T47D (cell line): ENCODE data around the gene UBL5.
A peak's percentile ranks its signal among the peaks of the same experiment; 100 is the strongest.
"Not testable (repeated sequence)": the region's sequence is repeated elsewhere in the genome, so short reads cannot be mapped to it uniquely, and the experiment has no call there.

Experiments used
- DNase-seq, 2 experiments: peaks; one replicate each; pipeline versions ENCODE4 v3.0.0 to v3.0.0-alpha.2; 2011 to 2012; ENCODE audit warnings: low read depth in 1 of 2, low spot score in 1 of 2
- JUND ChIP-seq: IDR thresholded peaks from 2 replicates; pipeline ENCODE4 v1.6.1; 2012; ENCODE audit warnings: low read depth
- in situ Hi-C: cut with HindIII; loops from 2 replicates; pipeline ENCODE4 v1.10.0; 2016; ENCODE audit warnings: low sequenced_read_pairs, low pct_unique_long_range_greater_than_20kb

UBL5 gene

DNA sequence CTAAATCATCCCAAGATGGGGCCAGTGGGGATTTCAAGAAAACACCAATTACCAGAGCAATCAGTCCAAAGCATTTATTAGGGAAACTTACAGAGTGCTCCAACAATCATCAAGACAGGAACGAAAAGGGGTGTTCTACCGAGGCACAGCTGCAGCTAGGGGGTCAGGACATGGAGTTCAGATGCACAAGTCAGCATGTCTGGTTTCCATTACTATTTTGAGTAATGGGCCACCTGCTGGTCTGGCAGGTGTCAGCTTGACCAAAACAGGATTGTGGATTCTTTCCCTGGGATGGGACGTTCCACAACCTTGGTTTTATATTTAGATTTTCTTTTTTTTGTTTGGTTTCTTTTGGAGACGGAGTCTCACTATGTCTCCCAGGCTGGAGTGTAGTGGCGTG, 3.9 kb upstream of the UBL5 start:
- in situ Hi-C loops, result no loop called here
- no peak for DNase-seq
- no peak for TF ChIP-seq JUND

DNA sequence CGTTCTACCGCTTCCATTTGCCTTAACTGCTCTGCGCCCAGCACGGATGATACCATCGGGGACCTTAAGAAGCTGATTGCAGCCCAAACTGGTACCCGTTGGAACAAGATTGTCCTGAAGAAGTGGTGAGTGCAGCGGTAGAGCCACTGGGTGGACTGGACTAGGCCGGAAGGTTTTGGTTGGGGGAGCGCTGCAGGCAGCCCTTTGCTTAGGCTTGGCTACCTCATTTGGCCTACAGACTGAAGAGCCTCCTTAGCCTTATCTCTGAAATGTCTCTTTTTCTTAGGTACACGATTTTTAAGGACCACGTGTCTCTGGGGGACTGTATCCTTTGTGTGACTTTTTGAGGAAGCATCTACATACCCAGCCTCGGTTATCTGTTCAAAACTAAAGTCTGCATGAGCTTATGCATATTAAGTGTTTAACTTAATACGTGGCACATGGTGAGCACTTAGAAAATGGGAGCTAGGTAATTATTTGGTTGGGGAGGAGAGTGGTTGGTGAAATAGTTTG, 889 bp downstream of the UBL5 start:
- no peak for DNase-seq
- no peak for TF ChIP-seq JUND
- in situ Hi-C loops, result no loop called here

- in situ Hi-C loops, result no loop called here
- DNase-seq, result no peak
- TF ChIP-seq JUND, result no peak
These were observed 6.6 kb downstream of the UBL5 start for GRCh38 chr19:9834307-9834725.

- peak; percentile 95 to 98 for DNase-seq
- in situ Hi-C loops, result no loop called here
- TF ChIP-seq JUND, result no peak
These were observed 7.2 kb downstream of the UBL5 start, which contains the start of gene PIN1 for GRCh38 chr19:9834726-9835506. Gene PIN1 (plus strand): TSS chr19:9835318. CDS start chr19:9835345, 27 bp downstream.

- TF ChIP-seq JUND, result no peak
- in situ Hi-C loops, result no loop called here
- DNase-seq, result no peak
These were observed 7.8 kb downstream of the UBL5 start for GRCh38 chr19:9835507-9835949.

GRCh38 chr19:9836021-9836420, 8.3 kb downstream of the UBL5 start:
- no peak for TF ChIP-seq JUND
- peak in 1 of 2 experiments; percentile 39 for DNase-seq
- in situ Hi-C loops, result no loop called here

DNA sequence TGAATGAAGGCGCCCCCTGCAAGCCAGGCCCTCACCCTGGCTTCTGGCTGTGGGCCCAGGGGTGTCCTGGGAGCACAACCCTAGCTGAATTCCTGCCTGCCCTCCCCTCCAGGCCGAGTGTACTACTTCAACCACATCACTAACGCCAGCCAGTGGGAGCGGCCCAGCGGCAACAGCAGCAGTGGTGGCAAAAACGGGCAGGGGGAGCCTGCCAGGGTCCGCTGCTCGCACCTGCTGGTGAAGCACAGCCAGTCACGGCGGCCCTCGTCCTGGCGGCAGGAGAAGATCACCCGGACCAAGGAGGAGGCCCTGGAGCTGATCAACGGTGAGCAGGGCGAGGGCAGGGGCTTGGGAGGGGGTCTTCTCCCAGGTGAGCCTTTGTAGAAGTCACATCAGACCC, 10.6 kb downstream of the UBL5 start:
- no peak for TF ChIP-seq JUND
- no peak for DNase-seq
- in situ Hi-C loops, result no loop called here

DNA sequence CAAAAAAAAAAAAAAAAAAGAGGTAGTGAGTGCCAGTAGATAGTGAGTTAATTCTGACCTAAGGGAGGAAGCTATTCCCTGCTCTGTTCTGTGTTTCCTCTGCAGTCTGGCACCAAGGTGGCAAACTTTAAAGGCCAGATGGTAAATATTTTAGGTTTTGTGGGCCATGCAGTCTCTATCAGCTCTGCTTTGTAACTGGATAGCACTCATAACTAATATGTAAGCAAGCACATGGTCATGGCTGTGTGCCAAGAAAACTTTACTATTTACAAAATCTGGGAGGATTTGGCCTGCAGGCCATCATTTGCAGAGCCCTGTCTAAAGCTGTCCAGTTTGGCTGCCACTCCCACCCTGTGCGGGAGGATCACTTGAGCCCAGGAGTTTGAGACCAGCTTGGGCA, 11.7 kb downstream of the UBL5 start:
- no peak for TF ChIP-seq JUND
- in situ Hi-C loops, result no loop called here
- DNase-seq, result no peak

- TF ChIP-seq JUND, result no peak
- in situ Hi-C loops, result no loop called here
- no peak for DNase-seq
These were observed 15.3 kb downstream of the UBL5 start for GRCh38 chr19:9842834-9843625.

DNA sequence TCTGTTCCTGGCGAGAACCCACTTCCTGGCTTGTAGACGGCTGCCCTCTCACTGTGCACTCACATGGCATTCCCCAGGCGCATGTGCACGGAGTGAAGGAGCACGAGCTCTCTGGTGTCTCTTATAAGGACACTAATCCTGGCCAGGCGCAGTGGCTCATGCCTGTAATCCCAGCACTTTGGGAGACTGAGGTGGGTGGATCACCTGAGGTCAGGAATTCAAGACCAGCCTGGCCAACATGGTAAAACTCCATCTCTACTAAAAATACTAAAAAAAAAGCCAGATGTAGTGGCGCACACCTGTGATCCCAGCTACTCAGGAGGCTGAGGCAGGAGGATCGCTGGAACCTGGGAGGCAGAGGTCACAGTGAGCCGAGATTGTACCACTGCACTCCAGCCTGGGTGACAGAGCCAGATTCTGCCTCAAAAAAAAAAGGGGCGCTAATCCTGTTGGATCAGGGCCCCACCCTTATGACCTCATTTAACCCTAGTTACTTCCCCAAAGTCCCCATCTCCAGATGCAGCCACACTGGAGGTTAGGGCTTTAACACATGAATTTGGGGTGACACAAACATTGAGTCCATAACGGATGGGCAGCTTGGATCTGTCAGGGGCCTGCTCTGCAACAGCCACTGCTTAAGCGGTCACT, 16.0 kb downstream of the UBL5 start:
- DNase-seq, in situ Hi-C loops: not testable (repeated sequence)

DNA sequence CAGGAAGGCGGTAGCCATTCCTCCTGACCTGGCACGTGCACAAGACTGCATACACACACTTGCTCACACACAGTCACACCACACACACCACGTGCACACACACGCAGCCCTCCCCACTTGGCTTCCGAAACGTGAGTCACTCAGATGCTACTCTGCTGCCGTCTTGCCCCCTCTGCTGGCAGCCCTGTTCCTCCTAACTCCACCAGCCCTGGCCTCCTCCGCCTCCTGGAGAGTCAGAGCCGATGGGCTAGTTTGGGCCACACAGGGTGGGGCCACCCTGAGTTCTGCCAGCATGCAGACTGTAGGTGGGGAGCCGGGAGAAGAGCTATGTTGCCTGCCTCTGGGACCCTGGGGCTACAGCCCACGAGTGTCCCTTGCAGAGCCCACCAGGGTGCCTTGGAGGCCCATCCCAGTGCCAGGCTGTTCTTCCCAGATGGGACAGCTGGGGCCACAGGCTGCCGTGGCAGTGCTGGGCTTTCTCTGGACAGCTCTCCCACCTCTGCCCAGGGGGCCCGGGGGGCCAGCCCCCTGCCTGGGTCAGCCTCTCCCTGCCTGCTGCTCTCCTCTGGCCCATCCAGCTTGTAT, 19.5 kb downstream of the UBL5 start:
- in situ Hi-C loops, result no loop called here
- DNase-seq, result peak; percentile 59 to 62
- TF ChIP-seq JUND, result no peak

DNA sequence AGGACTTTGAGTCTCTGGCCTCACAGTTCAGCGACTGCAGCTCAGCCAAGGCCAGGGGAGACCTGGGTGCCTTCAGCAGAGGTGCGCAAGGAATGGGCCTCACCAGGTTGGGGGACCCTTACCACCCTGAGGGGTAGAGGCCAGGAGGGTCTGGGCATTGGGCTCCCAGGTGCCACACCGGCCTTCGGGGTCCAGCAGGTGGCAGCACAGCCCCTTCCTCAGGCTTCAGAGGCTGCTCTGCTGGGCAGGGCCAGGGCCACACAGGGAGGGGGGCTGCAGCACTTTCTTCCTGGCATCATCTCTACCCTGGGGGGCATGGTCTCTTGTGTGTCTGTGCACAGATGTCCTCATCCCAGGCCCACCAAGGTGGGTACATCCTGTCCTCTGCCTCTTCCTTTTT, 20.3 kb downstream of the UBL5 start:
- no peak for TF ChIP-seq JUND
- DNase-seq, result no peak
- in situ Hi-C loops, result no loop called here
